PC-3 (cell line): Measurements from ENCODE around the gene RBFOX2. TPM values are rescaled to one million over a fixed set of nuclear protein-coding genes. Genes with fewer than 3 reads are reported as not detected.
"Not testable (repeated sequence)": the region's sequence is repeated elsewhere in the genome, so short reads cannot be mapped to it uniquely, and the experiment has no call there.

Experiments
- ATAC-seq: fragments of 200-7000 bp; cut with Tn5 transposase; 2 replicates; pipeline ENCODE4 v1.9.1; 2020; ENCODE audit warnings: mild to moderate bottlenecking, moderate library complexity
- BruUV-seq: library from RNA; stranded (reverse); fragments of 400-500 nt; replicated peaks from 2 replicates; lab custom pipeline; 2021; lab: Mats Ljungman, UMichigan
- CTCF ChIA-PET: fragments of 300-600 bp; sonication (Branson Sonifier 250); formaldehyde crosslinking; loops from one replicate; lab custom pipeline; 2022; ENCODE audit warnings: antibody characterized with exemption; lab: Charles Lee
- POLR2A ChIA-PET: fragments of 300-600 bp; sonication (Branson Sonifier 250); formaldehyde crosslinking; loops from one replicate; lab custom pipeline; 2022; ENCODE audit warnings: antibody characterized with exemption; ENCODE audit not compliant: unreplicated experiment; lab: Charles Lee
- DNase-seq: peaks from one replicate; pipeline ENCODE4 v3.0.0-alpha.2; 2015
- H2AFZ ChIP-seq: fragments of 300-600 bp; sonication (generic); 2 replicates; pipeline ENCODE4 v1.6.0; 2016; ENCODE audit warnings: antibody characterized with exemption, low read length
- H3F3A ChIP-seq: fragments of 300-600 bp; sonication (generic); one replicate; pipeline ENCODE4 v1.6.0; 2017; ENCODE audit warnings: antibody characterized with exemption, low read length, control low read depth, mild to moderate bottlenecking; ENCODE audit not compliant: unreplicated experiment
- H3K27ac ChIP-seq: fragments of 300-600 bp; sonication (generic); 2 replicates; pipeline ENCODE4 v1.5.1; 2016; ENCODE audit warnings: mild to moderate bottlenecking, low read length
- H3K27me3 ChIP-seq: fragments of 300-600 bp; sonication (generic); 2 replicates; pipeline ENCODE4 v1.6.1; 2016; ENCODE audit warnings: low read length, mixed read lengths
- H3K36me3 ChIP-seq: fragments of 300-600 bp; sonication (generic); 2 replicates; pipeline ENCODE4 v1.6.1; 2016; ENCODE audit warnings: low read depth, mixed run types, low read length, mixed read lengths
- H3K4me1 ChIP-seq: fragments of 300-600 bp; sonication (generic); 2 replicates; pipeline ENCODE4 v1.5.1; 2016; ENCODE audit warnings: low read length; ENCODE audit not compliant: insufficient read depth
- H3K4me2 ChIP-seq: fragments of 300-600 bp; sonication (generic); 2 replicates; pipeline ENCODE4 v1.6.0; 2016; ENCODE audit warnings: low read length
- H3K4me3 ChIP-seq: fragments of 300-600 bp; sonication (generic); 2 replicates; pipeline ENCODE4 v1.5.1; 2016; ENCODE audit warnings: mild to moderate bottlenecking, low read length, mixed read lengths
- H3K79me2 ChIP-seq: fragments of 300-600 bp; sonication (generic); 2 replicates; pipeline ENCODE4 v1.6.1; 2017; ENCODE audit warnings: low read length, mixed read lengths
- H3K9ac ChIP-seq: fragments of 300-600 bp; sonication (generic); 2 replicates; pipeline ENCODE4 v1.6.0; 2016; ENCODE audit warnings: mild to moderate bottlenecking, low read length
- H3K9me2 ChIP-seq: fragments of 300-600 bp; sonication (generic); replicated peaks from 2 replicates; pipeline ENCODE4 v1.6.1; 2016; ENCODE audit warnings: mixed run types, low read length, mixed read lengths
- H3K9me3 ChIP-seq: fragments of 300-600 bp; sonication (generic); 2 replicates; pipeline ENCODE4 v1.6.1; 2016; ENCODE audit warnings: low read length, mixed read lengths
- H4K20me1 ChIP-seq: fragments of 300-600 bp; sonication (generic); 2 replicates; pipeline ENCODE4 v1.6.1; 2016; ENCODE audit warnings: low read length, mixed read lengths
- EZH2 ChIP-seq: fragments of 300-600 bp; sonication (generic); IDR thresholded peaks from one replicate; pipeline ENCODE4 v1.6.1; 2017; ENCODE audit warnings: antibody characterized with exemption, mild to moderate bottlenecking, low read length; ENCODE audit not compliant: unreplicated experiment
- EZH2phosphoT487 ChIP-seq: fragments of 300-600 bp; sonication (generic); IDR thresholded peaks from 2 replicates; pipeline ENCODE4 v1.6.1; 2018; ENCODE audit warnings: mild to moderate bottlenecking, antibody characterized with exemption, low read length, borderline replicate concordance
- intact Hi-C: fragments of 100-400 bp; cut with micrococcal nuclease; formaldehyde crosslinking; loops from 2 replicates; pipeline ENCODE4 v1.9.0; 2023
- total RNA-seq: library from RNA; depleted of rRNA; stranded (reverse); fragments of >200 nt; gene quantifications from 2 replicates; pipeline ENCODE4 v1.2.3, GENCODE V29; 2014
- TF ChIP-seq, protein P1 (sequence below): fragments of 300-600 bp; sonication (generic); conservative IDR thresholded peaks from 2 replicates; pipeline ENCODE4 v1.5.1; 2017; ENCODE audit warnings: antibody characterized with exemption, low read depth, mild to moderate bottlenecking, low read length

Gene RBFOX2
- total RNA-seq, 1 experiment from 2014 or later: 75.1 TPM

DNA sequence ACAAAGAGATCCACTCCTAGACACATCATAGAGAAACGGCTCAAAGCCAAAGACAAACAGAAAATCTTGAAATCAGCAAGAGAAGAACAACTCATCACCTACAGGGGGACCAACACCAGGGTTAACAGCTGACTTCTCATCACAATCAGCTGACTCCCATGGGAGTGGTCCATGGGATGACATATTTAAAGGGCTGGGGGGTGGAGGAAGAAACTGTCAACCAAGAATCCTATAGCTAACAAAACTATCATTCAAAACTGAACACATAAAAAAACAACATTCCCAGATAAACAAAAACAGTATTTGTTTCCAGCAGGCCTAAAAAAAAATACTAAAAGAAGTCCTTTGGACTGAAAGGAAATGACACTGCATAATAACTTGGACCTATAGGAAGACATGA is 224.2 kb downstream of the RBFOX2 start:
- Histone ChIP-seq H3K4me3 (no peak overlapping the region), H3K4me1 (no peaks in the 10 kb centered on the region), H3K79me2 (peaks cover 63% of the 10 kb centered on the region), H3K9ac (no peak overlapping the region), H2AFZ (no peak overlapping the region), H3K27ac (no peak overlapping the region), H3K36me3 (peaks cover 17% of the 10 kb centered on the region), H3K9me2 (no peaks in the 10 kb centered on the region), H3K27me3 (no peaks in the 10 kb centered on the region), H4K20me1 (0 out of 2 replicates have a peak, but pooled peaks cover 6% of the 10 kb centered on the region), H3F3A (no peaks in the 10 kb centered on the region), H3K9me3 (no peaks in the 10 kb centered on the region), H3K4me2 (no peak overlapping the region)
- intact Hi-C loops: no loop called here
- BruUV-seq: no TSS peak
- ChIA-PET POLR2A (no interaction called here), CTCF (no interaction called here)
- DNase-seq (no peak), ATAC-seq (no peak)
- no peak for TF ChIP-seq EZH2phosphoT487
- TF ChIP-seq, protein P1, sequence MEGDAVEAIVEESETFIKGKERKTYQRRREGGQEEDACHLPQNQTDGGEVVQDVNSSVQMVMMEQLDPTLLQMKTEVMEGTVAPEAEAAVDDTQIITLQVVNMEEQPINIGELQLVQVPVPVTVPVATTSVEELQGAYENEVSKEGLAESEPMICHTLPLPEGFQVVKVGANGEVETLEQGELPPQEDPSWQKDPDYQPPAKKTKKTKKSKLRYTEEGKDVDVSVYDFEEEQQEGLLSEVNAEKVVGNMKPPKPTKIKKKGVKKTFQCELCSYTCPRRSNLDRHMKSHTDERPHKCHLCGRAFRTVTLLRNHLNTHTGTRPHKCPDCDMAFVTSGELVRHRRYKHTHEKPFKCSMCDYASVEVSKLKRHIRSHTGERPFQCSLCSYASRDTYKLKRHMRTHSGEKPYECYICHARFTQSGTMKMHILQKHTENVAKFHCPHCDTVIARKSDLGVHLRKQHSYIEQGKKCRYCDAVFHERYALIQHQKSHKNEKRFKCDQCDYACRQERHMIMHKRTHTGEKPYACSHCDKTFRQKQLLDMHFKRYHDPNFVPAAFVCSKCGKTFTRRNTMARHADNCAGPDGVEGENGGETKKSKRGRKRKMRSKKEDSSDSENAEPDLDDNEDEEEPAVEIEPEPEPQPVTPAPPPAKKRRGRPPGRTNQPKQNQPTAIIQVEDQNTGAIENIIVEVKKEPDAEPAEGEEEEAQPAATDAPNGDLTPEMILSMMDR: no peak
- TF ChIP-seq EZH2: no peak

DNA sequence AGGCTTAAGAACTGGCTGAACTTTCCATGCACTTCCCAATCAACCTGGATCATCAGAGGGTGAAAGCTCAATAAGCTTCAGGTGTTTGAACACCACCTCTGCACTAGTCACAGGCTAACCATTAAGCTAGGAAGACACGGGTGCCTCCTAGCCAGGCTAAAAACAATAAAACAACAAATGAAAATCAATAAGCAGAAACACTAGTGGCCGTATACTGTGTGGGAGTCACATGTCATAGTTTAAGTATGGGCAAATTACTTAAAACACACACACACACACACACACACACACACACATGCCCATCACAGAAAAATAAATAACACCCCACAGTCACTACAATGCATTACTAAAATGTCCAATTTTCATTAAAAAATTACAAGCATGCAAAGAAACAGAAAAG is 225.7 kb downstream of the RBFOX2 start:
- Histone ChIP-seq H3K79me2 (peaks cover 75% of the 10 kb centered on the region), H3K9ac (no peak overlapping the region), H3K4me1 (no peaks in the 10 kb centered on the region), H3K9me2 (no peaks in the 10 kb centered on the region), H4K20me1 (0 out of 2 replicates have a peak, but pooled peaks cover 6% of the 10 kb centered on the region), H3K27ac (no peak overlapping the region), H3K4me3 (no peak overlapping the region), H3K4me2 (no peak overlapping the region), H3K36me3 (peaks cover 17% of the 10 kb centered on the region), H3K9me3 (no peaks in the 10 kb centered on the region), H3F3A (no peaks in the 10 kb centered on the region), H2AFZ (no peak overlapping the region), H3K27me3 (no peaks in the 10 kb centered on the region)
- no peak for DNase-seq
- ChIA-PET CTCF (no interaction called here), POLR2A (no interaction called here)
- intact Hi-C loops: no loop called here
- TF ChIP-seq, protein P1: no peak
- no peak for TF ChIP-seq EZH2phosphoT487
- no peak for TF ChIP-seq EZH2
- ATAC-seq: no peak
- BruUV-seq: no TSS peak

DNA sequence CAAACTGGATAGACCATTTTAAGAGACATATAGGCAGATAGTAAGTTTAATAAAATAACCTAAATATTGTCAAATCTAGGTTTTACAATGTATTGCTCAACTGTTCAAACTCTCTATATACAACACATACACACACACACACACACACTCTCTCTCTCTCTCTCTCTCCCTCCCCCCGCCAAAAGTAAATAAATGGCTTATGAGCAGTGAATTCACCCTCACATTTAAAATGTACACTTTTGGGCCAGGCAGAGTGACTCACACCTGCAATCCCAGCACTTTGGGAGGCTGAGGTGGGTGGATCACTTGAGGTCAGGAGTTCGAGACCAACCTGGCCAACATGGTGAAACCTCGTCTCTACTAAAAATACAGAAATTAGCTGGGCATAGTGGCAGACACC is 227.3 kb downstream of the RBFOX2 start:
- H4K20me1 ChIP-seq: not testable (repeated sequence)
- H3K36me3 ChIP-seq: peaks cover 12% of the 10 kb centered on the region

More for the DNA sequence above, 227.3 kb downstream of the RBFOX2 start:
- peaks cover 86% of the 10 kb centered on the region for H3K79me2 ChIP-seq
- DNase-seq (peak; percentile 69), ATAC-seq (peak; percentile 78)
- H3K9me2 ChIP-seq, H3K9ac ChIP-seq, intact Hi-C loops, POLR2A ChIA-PET, H3K4me3 ChIP-seq, H3F3A ChIP-seq, H3K27me3 ChIP-seq, H3K4me2 ChIP-seq, H3K4me1 ChIP-seq, H2AFZ ChIP-seq, H3K9me3 ChIP-seq, BruUV-seq, CTCF ChIA-PET: not testable (repeated sequence)
- H3K27ac ChIP-seq: 0 out of 2 replicates have a peak overlapping the region, but pooled peaks have one; percentile 8
